ENCODE data around the gene PHF19.
A peak's percentile ranks its signal among the peaks of the same experiment; 100 is the strongest.

The PHF19 gene

GRCh38 chr9:120876842-120877240, at the start of gene PHF19:
Gene PHF19 (minus strand): TSS chr9:120877188. CDS start chr9:120874741, 2,447 bp downstream.
- DNase-seq = peak; percentile 70

GRCh38 chr9:120926397-120926928, 49.5 kb upstream of the PHF19 start, which contains the start of gene TRAF1:
Gene TRAF1 (minus strand): TSS chr9:120926796. CDS start chr9:120926075, 721 bp downstream.
- peak; percentile 13 for DNase-seq

GRCh38 chr9:120925535-120926396, 48.8 kb upstream of the PHF19 start:
- peak; percentile 31 for DNase-seq

GRCh38 chr9:120924698-120925534, 47.9 kb upstream of the PHF19 start:
- DNase-seq = no peak

- no peak for DNase-seq
These were observed 46.8 kb upstream of the PHF19 start for GRCh38 chr9:120923620-120924328.

GRCh38 chr9:120922404-120923195, 45.6 kb upstream of the PHF19 start:
- DNase-seq = no peak

- no peak for DNase-seq
These were observed 44.7 kb upstream of the PHF19 start for GRCh38 chr9:120921661-120922181.

- DNase-seq = no peak
These were observed 43.8 kb upstream of the PHF19 start for GRCh38 chr9:120920806-120921178.

- DNase-seq = peak; percentile 27
These were observed 43.1 kb upstream of the PHF19 start for GRCh38 chr9:120919843-120920805.

- no peak for DNase-seq
These were observed 42.2 kb upstream of the PHF19 start for GRCh38 chr9:120918931-120919842.

GRCh38 chr9:120917929-120918762, 41.2 kb upstream of the PHF19 start:
- peak; percentile 20 for DNase-seq

GRCh38 chr9:120916991-120917880, 40.2 kb upstream of the PHF19 start:
- DNase-seq = no peak

- no peak for DNase-seq
These were observed 39.6 kb upstream of the PHF19 start for GRCh38 chr9:120916588-120916987.

- no peak for DNase-seq
These were observed 39.0 kb upstream of the PHF19 start for GRCh38 chr9:120915854-120916470.

GRCh38 chr9:120914953-120915352, 38.0 kb upstream of the PHF19 start:
- DNase-seq = no peak

GRCh38 chr9:120914396-120914795, 37.4 kb upstream of the PHF19 start:
- DNase-seq = no peak
